Immature natural killer cell (primary cell): ENCODE results near the gene DGKE. TPM values are rescaled to one million over a fixed set of nuclear protein-coding genes. Genes with fewer than 3 reads are reported as not detected.

Source experiments
- DNase-seq, 3 donors: peaks; one replicate each; pipeline ENCODE4 v3.0.0; 2022; ENCODE audit warnings: mixed read lengths in 1 of 3
- H3K27ac Mint-ChIP-seq, 6 donors: one replicate each; pipeline ENCODE4 v1.8.0; 2020; ENCODE audit warnings: mixed read lengths in 6 of 6, mild to moderate bottlenecking in 5 of 6, inconsistent platforms in 4 of 6, moderate library complexity in 3 of 6
- H3K27me3 Mint-ChIP-seq, 3 donors: one replicate each; pipeline ENCODE4 v1.8.0; 2020 to 2021; ENCODE audit warnings: low read depth in 3 of 3, mild to moderate bottlenecking in 3 of 3, mixed read lengths in 3 of 3, moderate library complexity in 3 of 3, inconsistent platforms in 1 of 3
- H3K36me3 Mint-ChIP-seq, 3 donors: one replicate each; pipeline ENCODE4 v1.8.0; 2020; ENCODE audit warnings: mixed read lengths in 3 of 3, inconsistent platforms in 2 of 3, mild to moderate bottlenecking in 2 of 3
- H3K4me1 Mint-ChIP-seq, 2 donors: one replicate each; pipeline ENCODE4 v1.8.0; 2020; ENCODE audit warnings: inconsistent platforms in 2 of 2, mild to moderate bottlenecking in 2 of 2, mixed read lengths in 2 of 2, moderate library complexity in 1 of 2
- H3K4me3 Mint-ChIP-seq, 5 donors: one replicate each; pipeline ENCODE4 v1.8.0; 2020; ENCODE audit warnings: mild to moderate bottlenecking in 5 of 5, mixed read lengths in 5 of 5, inconsistent platforms in 3 of 5, moderate library complexity in 3 of 5
- H3K9me3 Mint-ChIP-seq, 6 donors: one replicate each; pipeline ENCODE4 v1.8.0; 2020; ENCODE audit warnings: mild to moderate bottlenecking in 6 of 6, mixed read lengths in 6 of 6, inconsistent platforms in 4 of 6, moderate library complexity in 3 of 6
- polyA plus RNA-seq, 3 donors: library from polyadenylated mRNA; unstranded; fragments of 300-500 nt; fragmentation: Illumina TruSeq; gene quantifications; one replicate each; pipeline ENCODE4 v1.2.3, GENCODE V29; 2021

DGKE gene
- polyA plus RNA-seq, 3 donors from 2014 or later, result 5.1 to 5.5 (median 5.3) TPM

DNA sequence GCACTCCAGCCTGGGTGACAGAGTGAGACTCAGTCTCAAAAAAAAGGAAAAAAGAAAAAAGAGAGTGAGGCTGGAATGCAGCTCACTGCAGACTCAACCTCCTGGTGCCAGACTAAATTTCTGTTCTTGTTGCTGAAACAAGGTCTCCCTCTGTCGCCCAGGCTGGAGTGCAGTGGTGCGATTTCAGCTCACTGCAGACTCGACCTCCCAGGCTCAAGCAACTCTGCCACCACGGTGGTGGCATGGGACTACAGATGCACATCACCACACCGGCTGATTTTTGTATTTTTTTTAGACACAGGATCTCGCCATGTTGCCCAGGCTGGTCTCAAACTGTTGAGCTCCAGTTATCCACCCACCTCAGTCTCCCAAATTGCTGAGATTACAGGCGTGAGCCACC lies 45.3 kb downstream of the DGKE start:
- Mint-ChIP-seq H3K4me3 (no peak overlapping the region), H3K4me1 (no peaks in the 10 kb centered on the region), H3K27ac (no peak overlapping the region), H3K36me3 (peaks cover 0 to 5% (median 0%) of the 10 kb centered on the region in 3 donors), H3K27me3 (peaks cover 0 to 5% (median 2%) of the 10 kb centered on the region in 3 donors), H3K9me3 (no peaks in the 10 kb centered on the region)
- no peak for DNase-seq

GRCh38 chr17:56880133-56880532 lies 46.2 kb downstream of the DGKE start:
- H3K27me3 Mint-ChIP-seq, result peaks cover 0 to 5% (median 2%) of the 10 kb centered on the region in 3 donors
- DNase-seq, result no peak
- H3K27ac Mint-ChIP-seq, result no peak overlapping the region
- H3K36me3 Mint-ChIP-seq, result peaks cover 0 to 5% (median 1%) of the 10 kb centered on the region in 3 donors
- H3K4me3 Mint-ChIP-seq, result no peak overlapping the region
- H3K9me3 Mint-ChIP-seq, result no peaks in the 10 kb centered on the region
- no peaks in the 10 kb centered on the region for H3K4me1 Mint-ChIP-seq

DNA sequence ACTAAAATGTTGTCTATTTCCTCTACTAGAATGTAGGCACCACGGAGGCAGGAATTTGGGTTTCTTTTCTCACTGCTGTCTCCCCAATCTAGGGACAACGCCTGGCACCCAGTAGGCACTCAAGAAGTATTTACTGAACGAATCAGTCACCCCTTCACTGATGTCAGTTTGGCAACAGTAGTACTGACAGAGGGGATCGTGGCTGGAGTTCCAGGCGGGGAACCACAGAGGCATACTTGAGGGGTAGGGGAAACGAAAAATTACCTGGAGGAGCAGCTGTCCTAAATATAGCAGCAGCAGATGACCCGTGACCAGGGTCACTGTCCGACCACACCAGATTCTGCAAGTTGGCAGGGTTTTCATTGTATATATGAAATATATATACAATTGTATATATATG lies 46.6 kb downstream of the DGKE start:
- Mint-ChIP-seq H3K27me3 (peaks cover 0 to 5% (median 2%) of the 10 kb centered on the region in 3 donors), H3K36me3 (peaks cover 0 to 5% (median 5%) of the 10 kb centered on the region in 3 donors), H3K4me1 (no peaks in the 10 kb centered on the region), H3K4me3 (no peak overlapping the region), H3K9me3 (no peaks in the 10 kb centered on the region), H3K27ac (no peak overlapping the region)
- no peak for DNase-seq

DNA sequence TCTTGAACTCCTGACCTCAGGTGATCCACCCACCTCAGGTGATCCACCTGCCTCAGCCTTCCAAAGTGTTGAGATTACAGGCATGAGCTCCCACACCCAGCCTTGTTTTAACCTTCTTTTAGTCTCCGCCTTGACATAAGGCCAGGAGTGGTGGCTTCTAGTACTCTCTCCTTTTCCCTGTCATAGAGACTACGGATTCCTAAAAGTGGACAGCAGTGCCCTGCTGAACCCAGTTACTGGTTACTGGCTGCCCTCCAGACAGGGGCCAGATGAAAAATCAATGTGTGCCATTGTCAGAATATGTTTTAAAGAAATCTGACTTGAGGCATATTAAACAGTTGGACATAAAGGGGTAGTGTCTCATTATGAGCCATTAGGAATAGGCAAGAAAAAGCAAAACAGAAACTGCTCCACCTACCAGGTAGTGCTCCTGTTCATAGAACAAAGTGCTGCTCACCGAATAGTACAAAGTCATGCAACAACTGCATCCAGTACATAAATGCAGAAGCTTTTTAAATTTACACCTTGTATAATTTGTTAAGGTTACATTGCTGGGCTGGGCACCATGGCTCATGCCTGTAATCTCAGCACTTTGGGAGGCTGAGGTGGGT lies 47.8 kb downstream of the DGKE start:
- Mint-ChIP-seq H3K36me3 (peaks cover 0 to 12% (median 11%) of the 10 kb centered on the region in 3 donors), H3K27ac (no peak overlapping the region), H3K4me1 (no peaks in the 10 kb centered on the region), H3K27me3 (peaks cover 0 to 2% (median 2%) of the 10 kb centered on the region in 3 donors), H3K4me3 (no peak overlapping the region), H3K9me3 (no peaks in the 10 kb centered on the region)
- DNase-seq, result no peak

- H3K36me3 Mint-ChIP-seq, result peaks cover 13 to 30% (median 24%) of the 10 kb centered on the region in 3 donors
- peaks cover 0 to 2% (median 0%) of the 10 kb centered on the region in 3 donors for H3K27me3 Mint-ChIP-seq
- no peak overlapping the region for H3K27ac Mint-ChIP-seq
- H3K4me3 Mint-ChIP-seq, result no peak overlapping the region
- no peaks in the 10 kb centered on the region for H3K4me1 Mint-ChIP-seq
- DNase-seq, result no peak
- H3K9me3 Mint-ChIP-seq, result peaks cover 0 to 7% (median 0%) of the 10 kb centered on the region in 6 donors
Measured at GRCh38 chr17:56883616-56884015, 49.7 kb downstream of the DGKE start.

DNA sequence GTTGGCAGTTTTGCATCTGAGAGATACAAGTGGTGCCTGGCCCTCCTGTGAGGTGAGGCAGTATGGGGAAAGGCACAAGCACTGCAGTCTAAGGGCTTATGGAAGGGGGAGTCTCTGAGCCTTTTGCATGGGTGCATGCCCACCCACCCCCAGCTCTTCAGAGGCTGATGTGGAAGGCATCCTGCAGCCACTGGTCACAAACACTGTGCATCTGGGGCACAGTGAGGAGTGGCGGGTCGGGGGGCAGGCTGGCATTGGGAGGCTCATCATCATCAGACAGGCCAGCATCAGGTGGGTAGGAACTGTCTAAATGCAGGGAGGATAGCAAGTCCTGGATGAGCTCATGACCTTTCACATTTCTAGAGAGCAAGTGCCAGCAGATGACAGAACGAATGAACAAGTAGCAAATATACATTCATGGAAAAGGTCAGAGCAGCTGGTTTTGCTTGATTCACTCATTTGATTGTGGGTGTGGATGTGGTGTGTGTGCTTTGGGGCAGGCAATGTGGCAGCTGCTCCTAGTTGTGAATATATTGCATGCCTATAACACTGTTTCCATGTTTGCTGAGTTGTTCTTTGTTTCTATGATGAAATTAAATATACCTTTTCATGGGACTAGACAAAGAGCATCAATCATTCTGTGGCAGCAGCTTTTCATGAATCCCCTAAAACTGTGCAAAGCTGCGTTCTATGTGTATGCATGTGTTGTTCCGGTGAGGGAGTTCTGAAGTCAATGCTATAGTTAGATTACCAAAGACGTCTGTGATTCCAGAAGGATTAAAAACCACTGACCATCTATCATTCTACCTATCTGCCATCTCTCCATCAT lies 50.7 kb downstream of the DGKE start:
- Mint-ChIP-seq H3K4me3 (no peak overlapping the region), H3K27ac (peak overlapping the region in 1 of 6 donors; percentile 1), H3K27me3 (peaks cover 0 to 2% (median 0%) of the 10 kb centered on the region in 3 donors), H3K4me1 (no peaks in the 10 kb centered on the region), H3K36me3 (peaks cover 20 to 36% (median 30%) of the 10 kb centered on the region in 3 donors), H3K9me3 (peaks cover 0 to 7% (median 0%) of the 10 kb centered on the region in 6 donors)
- DNase-seq, result no peak

DNA sequence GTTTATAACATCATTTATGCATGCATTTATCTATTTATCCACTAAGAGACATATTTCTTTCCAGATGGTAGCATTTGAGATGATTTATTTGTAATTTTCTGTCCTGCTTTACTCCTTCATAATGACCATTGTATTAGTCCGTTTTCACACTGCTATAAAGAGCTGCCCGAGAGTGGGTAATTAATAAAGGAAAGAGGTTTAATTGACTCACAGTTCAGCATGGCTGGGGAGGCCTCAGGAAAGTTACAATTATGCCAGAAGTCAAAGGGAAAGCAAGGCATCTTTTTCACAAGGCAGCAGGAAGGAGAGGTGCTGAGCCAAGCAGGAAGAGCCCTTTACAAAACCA lies 51.3 kb downstream of the DGKE start:
- DNase-seq, result no peak
- Mint-ChIP-seq H3K27ac (no peak overlapping the region), H3K36me3 (peaks cover 20 to 38% (median 30%) of the 10 kb centered on the region in 3 donors), H3K9me3 (peaks cover 0 to 7% (median 0%) of the 10 kb centered on the region in 6 donors), H3K4me3 (no peak overlapping the region), H3K4me1 (no peaks in the 10 kb centered on the region), H3K27me3 (peaks cover 0 to 2% (median 0%) of the 10 kb centered on the region in 3 donors)

DNA sequence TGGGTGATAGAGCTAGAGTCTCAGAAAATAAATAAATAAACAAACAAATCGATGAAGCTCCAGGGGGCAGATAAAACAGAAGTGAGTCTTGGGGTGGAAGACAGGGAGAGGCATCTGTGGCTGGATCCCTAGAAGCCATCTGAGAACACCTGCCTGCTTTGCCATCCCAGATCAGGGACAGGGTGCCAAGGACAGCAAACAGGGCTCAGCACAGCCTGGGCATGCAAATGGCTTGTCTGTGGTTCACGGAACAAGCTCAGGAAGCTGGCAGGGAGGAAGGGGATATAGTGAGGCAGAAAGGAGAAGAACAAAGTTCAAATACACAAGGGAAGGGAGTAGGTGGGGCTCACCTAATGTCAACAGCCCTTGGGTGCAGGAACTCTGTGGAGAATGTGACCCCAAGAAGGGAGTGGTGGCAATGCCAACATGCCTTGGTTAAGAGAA lies 52.4 kb downstream of the DGKE start:
- H3K27me3 Mint-ChIP-seq, result no peaks in the 10 kb centered on the region
- H3K27ac Mint-ChIP-seq, result no peak overlapping the region
- H3K4me1 Mint-ChIP-seq, result no peaks in the 10 kb centered on the region
- no peak overlapping the region for H3K4me3 Mint-ChIP-seq
- H3K36me3 Mint-ChIP-seq, result peaks cover 23 to 45% (median 30%) of the 10 kb centered on the region in 3 donors
- no peak for DNase-seq
- peaks cover 0 to 7% (median 0%) of the 10 kb centered on the region in 6 donors for H3K9me3 Mint-ChIP-seq

DNA sequence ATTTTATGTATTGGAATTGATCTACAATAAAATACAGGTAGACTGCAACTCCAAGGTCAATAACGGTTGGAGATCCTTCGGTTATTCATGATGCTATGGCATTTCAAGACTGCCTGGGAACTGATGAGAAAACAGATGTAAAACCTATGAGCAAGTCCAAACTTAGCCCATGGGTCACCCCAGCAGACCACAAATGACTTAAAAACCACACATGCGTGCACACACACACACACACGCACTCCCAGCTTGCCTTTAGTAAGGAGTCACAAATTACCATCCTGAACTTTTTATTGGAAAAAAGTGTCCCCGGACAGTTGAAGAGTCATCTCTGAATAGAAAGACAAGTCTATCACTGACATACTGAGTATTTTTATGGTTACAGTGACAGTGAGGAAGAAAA lies 53.2 kb downstream of the DGKE start:
- Mint-ChIP-seq H3K27me3 (peaks cover 0 to 2% (median 0%) of the 10 kb centered on the region in 3 donors), H3K4me3 (no peak overlapping the region), H3K36me3 (peaks cover 24 to 46% (median 30%) of the 10 kb centered on the region in 3 donors), H3K27ac (peak overlapping the region in 1 of 6 donors; percentile 65), H3K9me3 (peaks cover 0 to 7% (median 0%) of the 10 kb centered on the region in 6 donors), H3K4me1 (no peaks in the 10 kb centered on the region)
- no peak for DNase-seq

DNA sequence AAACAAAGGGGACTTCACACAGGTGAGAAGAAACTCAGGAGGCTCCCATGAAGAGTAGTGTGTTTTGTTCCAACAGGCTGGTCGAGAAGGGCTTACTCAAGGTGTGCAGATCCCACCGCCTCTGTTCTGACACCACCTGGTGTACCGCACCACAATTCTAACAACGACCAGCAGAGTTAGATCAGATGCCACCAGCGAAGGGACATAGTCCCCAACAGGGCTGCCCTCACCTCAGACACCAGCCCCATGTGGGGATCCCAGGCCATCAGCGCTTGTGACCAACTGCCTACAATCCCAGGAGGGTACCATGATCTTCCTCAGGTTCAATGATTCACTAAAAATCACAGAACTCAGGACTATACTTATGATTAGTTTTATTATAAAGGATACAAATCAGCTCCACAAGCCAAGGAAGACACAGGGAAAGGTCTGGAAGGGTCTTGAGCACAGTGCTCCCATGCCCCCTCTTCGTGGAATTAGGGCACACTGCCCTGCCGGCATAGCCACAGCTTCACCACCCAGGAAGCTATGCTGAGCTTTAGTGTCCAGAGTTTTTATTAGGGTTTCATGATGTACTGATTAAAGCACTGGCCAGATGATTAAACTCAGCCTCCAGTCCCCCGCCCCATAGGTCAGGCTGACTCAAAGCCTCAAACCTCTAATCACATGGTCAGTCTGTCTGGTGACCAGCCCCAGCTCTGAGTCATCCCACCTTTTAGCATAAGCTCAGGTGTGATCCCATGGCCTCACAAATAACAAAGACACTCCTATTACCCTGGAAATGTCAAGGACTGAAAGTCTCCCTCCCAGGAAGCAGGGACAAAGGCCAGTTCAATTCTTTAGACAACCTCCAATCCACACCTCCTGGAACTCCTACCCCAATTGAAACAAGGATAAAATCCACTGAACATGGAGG lies 53.9 kb downstream of the DGKE start:
- Mint-ChIP-seq H3K4me3 (no peak overlapping the region), H3K9me3 (peaks cover 0 to 7% (median 0%) of the 10 kb centered on the region in 6 donors), H3K36me3 (peaks cover 31 to 53% (median 37%) of the 10 kb centered on the region in 3 donors), H3K4me1 (no peaks in the 10 kb centered on the region), H3K27me3 (peaks cover 0 to 2% (median 0%) of the 10 kb centered on the region in 3 donors), H3K27ac (peak overlapping the region in 1 of 6 donors; percentile 65)
- DNase-seq, result no peak

DNA sequence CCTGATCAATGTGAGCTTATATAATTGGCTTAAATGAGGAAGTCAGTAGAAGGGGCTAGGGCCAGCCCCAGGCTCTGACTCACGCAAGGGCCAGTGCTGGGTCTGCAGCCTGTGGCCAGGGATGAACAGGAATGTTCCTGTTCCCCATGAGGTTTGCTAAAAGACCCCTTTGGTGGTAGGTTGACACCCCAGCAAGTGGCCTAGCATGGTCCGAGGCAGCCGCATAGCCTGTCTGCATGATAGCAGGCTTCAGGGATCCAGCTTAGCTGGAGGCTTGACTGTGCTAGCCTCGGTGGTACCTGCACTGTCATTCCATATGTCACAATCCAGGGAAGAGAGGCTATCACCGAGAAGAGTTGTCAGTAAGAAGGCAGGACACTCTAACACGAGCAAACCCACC lies 56.4 kb downstream of the DGKE start:
- H3K4me3 Mint-ChIP-seq, result no peak overlapping the region
- DNase-seq, result no peak
- no peaks in the 10 kb centered on the region for H3K4me1 Mint-ChIP-seq
- peaks cover 44 to 68% (median 58%) of the 10 kb centered on the region in 3 donors for H3K36me3 Mint-ChIP-seq
- H3K27ac Mint-ChIP-seq, result no peak overlapping the region
- peaks cover 0 to 2% (median 0%) of the 10 kb centered on the region in 3 donors for H3K27me3 Mint-ChIP-seq
- peaks cover 0 to 7% (median 0%) of the 10 kb centered on the region in 6 donors for H3K9me3 Mint-ChIP-seq

DNA sequence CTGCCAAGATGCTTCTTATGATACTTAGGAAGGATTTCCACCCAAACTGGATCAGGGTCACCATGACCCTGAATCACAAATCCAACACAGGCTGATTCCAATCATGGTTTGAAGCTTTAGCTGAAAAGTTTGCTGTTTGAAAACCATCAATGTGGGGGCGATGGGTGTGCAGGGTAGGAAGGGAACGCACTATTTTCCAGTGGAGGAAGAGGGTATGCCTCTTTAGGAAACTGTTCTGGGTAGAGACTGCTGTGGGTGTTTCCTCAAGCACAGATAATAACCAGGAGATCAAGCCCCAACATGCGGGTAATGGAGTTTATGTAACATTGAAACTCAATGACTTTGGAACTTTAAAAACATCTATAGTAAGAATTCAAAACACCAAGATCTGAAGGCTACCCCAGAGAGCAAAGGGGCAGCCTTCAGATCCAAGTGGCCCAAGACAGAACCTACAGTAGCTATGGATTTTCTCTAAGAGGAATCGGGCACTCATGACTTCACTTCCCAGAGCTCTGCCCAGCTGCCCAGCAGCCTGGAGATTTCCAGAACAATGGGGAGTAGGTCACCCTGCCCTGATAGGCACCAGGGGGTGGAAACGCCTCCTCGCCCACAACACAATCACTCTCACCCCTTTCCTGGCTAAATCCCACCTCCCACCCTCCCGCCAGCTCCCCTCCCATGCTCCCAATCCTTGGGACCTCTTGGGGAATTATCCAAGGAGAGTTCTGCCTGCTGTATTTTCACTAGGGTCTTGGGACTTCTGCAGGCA lies 57.1 kb downstream of the DGKE start:
- no peak overlapping the region for H3K4me3 Mint-ChIP-seq
- no peak for DNase-seq
- H3K27me3 Mint-ChIP-seq, result peaks cover 0 to 2% (median 0%) of the 10 kb centered on the region in 3 donors
- H3K27ac Mint-ChIP-seq, result peak overlapping the region in 1 of 6 donors; percentile 2
- peaks cover 0 to 7% (median 0%) of the 10 kb centered on the region in 6 donors for H3K9me3 Mint-ChIP-seq
- H3K4me1 Mint-ChIP-seq, result no peaks in the 10 kb centered on the region
- peaks cover 44 to 73% (median 65%) of the 10 kb centered on the region in 3 donors for H3K36me3 Mint-ChIP-seq

DNA sequence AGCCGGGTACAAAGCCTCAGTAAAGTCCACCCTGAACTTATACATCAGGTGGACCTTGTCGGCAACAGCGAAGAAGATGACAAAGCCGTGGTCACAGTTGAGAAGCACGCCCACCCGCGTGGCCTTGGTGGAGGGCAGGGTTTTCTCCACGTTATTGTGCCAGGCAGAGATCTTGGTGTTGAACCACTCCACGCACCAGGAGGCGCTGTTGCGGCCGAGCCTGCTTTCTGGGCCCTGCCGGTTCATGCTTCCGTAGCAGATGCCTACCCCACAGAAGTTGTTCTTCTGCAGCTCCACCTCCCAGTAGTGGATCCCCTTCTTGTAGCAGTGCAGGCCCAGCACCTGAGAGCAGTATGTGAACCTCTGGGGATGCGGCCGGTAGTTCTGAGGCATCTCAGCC lies 57.8 kb downstream of the DGKE start:
- Mint-ChIP-seq H3K9me3 (peaks cover 0 to 7% (median 0%) of the 10 kb centered on the region in 6 donors), H3K36me3 (peaks cover 44 to 68% (median 59%) of the 10 kb centered on the region in 3 donors), H3K4me3 (no peak overlapping the region), H3K27me3 (peaks cover 0 to 2% (median 0%) of the 10 kb centered on the region in 3 donors), H3K4me1 (no peaks in the 10 kb centered on the region), H3K27ac (peak overlapping the region in 1 of 6 donors; percentile 0)
- peak; percentile 30 to 51 (median 39) for DNase-seq
